GM18507 (cell line): ENCODE data around the gene TRAPPC2B.
"Not testable (repeated sequence)": the region's sequence is repeated elsewhere in the genome, so short reads cannot be mapped to it uniquely, and the experiment has no call there.

Experiments
- DNase-seq: peaks from one replicate; pipeline ENCODE4 v3.0.0; 2011; ENCODE audit warnings: low read depth; ENCODE audit not compliant: insufficient read length; ENCODE audit errors: extremely low spot score
- FAIRE-seq: peaks from 2 replicates; lab custom pipeline; 2011; peaks lifted over from hg19 to GRCh38; lab: Jason Lieb, UNC

The TRAPPC2B gene

GRCh38 chr19:57363688-57364181 lies 384 bp downstream of the TRAPPC2B start:
- FAIRE-seq (no peak), DNase-seq (no peak)

DNA sequence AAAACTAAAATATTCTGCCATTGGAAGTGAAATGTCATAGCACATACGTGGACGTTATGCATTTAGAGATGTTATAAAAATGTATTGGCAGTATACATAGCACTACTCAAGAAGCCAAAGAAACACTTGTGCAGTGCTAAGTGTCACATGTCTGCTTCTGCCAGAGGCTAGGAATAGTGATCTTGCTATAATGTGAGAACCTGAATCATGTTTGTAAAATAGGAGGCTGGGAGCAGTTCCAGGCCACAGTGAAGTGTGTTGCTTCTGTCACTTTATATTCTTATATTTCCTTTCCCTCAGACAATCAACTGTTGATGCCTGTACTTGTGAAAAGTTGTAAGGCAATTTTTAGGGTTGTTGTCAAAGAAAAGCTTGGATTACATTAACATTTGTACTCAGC lies 3.4 kb downstream of the TRAPPC2B start:
- FAIRE-seq = no peak

GRCh38 chr19:57374179-57374578 lies 10.8 kb downstream of the TRAPPC2B start:
- DNase-seq (no peak), FAIRE-seq (no peak)

More for the DNA sequence above, 3.4 kb downstream of the TRAPPC2B start:
- no peak for DNase-seq

DNA sequence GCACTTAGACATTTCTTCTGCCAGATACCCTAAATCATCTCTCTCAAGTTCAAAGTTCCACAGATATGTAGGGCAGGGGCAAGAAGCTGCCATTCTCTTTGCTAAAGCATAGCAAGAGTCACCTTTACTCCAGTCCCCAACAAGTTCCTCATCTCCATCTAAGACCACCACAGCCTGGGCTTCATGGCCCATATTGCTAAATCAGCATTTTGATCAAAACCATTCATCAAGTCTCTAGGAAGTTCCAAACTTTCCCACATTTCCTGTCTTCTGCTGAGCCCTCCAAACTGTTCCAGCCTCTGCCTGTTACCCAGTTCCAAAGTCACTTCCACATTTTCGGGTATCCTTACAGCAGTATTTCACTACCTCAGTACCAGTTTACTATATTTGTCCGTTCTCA lies 11.3 kb downstream of the TRAPPC2B start:
- not testable (repeated sequence) for DNase-seq, FAIRE-seq

GRCh38 chr19:57376151-57376550 lies 12.8 kb downstream of the TRAPPC2B start:
- no peak for FAIRE-seq
- DNase-seq = no peak

GRCh38 chr19:57377498-57378146 lies 14.3 kb downstream of the TRAPPC2B start:
- DNase-seq (no peak), FAIRE-seq (no peak)

GRCh38 chr19:57380923-57381322 lies 17.6 kb downstream of the TRAPPC2B start:
- DNase-seq = no peak
- no peak for FAIRE-seq

GRCh38 chr19:57382806-57383488 lies 19.6 kb downstream of the TRAPPC2B start:
- DNase-seq (no peak), FAIRE-seq (no peak)

DNA sequence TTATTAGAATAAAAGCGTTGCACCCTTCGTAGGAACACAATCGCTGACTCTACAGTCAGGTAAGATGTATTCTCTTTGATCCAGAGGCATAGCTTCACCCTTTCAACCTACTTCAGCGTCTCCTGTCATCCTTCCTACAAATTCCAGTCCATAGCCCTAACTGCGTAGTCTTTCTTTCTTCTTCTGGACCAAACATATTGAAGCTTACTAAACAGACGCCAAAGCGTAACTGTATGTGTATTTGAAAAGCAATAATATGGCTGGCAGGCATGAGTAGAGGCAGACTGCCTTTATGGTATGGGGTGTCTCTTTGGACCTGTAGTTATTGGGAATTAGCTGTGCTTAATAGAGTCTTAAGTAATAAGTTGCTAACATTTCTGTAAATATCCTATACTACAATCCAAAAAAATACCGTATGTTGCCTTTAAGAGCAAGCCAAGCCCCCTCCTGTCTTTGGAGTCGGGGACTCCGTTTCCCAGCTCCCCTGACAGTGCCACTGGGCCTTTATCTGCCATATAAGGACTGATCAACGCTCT lies 25.9 kb downstream of the TRAPPC2B start:
- FAIRE-seq = no peak
- no peak for DNase-seq

GRCh38 chr19:57389730-57390598 lies 26.6 kb downstream of the TRAPPC2B start, which contains the start of gene ZNF548:
ZNF548 (plus strand) TSS chr19:57389854; CDS start chr19:57390100, 246 bp downstream.
- DNase-seq (peak; percentile 71), FAIRE-seq (peak; percentile 100)

DNA sequence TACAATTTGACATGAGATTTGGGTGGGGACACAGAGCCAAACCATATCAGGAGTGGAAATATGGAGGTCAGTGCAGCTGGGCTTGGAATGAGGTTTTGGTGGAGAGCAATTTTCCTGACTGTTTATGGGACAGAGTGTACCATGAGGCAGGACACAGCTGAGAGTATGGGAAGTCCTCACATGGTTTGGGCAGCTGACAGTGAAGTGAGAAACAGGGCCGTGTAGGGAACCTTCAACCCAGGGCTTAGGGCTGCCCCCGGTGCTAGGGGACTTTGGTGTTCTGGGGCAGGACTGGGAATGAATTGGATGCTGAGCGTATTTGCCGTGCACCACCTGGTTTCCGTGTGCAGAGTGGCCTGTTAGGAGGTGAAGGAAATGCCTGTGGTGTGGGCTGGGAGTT lies 32.4 kb downstream of the TRAPPC2B start:
- FAIRE-seq (no peak), DNase-seq (no peak)

DNA sequence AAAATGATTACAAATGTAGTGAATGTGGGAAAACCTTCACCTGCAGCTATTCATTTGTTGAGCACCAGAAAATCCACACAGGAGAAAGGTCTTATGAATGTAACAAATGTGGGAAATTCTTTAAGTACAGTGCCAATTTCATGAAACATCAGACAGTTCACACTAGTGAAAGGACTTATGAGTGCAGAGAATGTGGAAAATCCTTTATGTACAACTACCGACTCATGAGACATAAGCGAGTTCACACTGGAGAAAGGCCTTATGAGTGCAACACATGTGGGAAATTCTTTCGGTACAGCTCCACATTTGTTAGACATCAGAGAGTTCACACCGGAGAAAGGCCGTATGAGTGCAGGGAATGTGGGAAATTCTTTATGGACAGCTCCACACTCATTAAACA lies 35.5 kb downstream of the TRAPPC2B start:
- DNase-seq (no peak), FAIRE-seq (no peak)

DNA sequence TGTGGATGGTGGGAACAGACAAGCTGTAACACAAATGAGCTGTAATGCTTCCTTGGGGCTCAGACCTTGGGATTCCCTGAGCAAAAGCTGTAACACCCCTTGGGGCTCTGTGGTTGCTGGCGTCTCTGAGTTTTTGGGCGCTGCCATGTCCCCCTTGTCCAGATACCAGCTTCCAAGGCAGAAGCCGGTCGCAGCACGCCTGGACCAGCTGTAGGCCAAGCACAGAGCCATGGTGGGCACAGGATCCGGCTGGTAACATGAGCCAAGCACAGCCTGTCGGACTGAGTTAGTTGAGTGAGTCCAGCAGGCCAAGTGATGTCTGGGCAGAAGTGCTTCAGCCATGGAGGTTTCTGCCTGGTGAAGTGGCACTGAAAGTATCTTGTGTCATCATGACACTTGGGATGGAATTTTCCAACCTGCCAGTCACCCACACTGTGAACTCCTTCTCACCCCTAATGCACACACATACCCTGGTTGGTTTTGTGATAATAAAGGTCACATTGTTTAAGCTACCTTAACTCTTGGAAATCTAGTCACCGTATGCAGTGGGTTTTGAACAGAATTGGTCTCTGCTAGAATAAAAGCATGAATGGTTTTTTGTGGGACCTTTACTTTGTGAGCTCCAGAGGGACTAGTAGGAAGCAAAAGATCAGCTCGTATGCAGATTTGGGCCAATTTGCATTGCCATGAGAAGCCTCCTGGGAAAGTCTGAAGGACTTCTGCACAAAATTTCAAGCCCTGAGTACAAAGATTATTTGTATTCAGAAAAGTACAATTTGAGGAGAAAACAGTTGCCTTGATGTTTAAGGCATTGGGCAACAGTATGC lies 40.6 kb downstream of the TRAPPC2B start:
- no peak for DNase-seq
- FAIRE-seq = no peak

- FAIRE-seq = peak; percentile 35
These were observed 43.3 kb downstream of the TRAPPC2B start for GRCh38 chr19:57406516-57407123.

DNA sequence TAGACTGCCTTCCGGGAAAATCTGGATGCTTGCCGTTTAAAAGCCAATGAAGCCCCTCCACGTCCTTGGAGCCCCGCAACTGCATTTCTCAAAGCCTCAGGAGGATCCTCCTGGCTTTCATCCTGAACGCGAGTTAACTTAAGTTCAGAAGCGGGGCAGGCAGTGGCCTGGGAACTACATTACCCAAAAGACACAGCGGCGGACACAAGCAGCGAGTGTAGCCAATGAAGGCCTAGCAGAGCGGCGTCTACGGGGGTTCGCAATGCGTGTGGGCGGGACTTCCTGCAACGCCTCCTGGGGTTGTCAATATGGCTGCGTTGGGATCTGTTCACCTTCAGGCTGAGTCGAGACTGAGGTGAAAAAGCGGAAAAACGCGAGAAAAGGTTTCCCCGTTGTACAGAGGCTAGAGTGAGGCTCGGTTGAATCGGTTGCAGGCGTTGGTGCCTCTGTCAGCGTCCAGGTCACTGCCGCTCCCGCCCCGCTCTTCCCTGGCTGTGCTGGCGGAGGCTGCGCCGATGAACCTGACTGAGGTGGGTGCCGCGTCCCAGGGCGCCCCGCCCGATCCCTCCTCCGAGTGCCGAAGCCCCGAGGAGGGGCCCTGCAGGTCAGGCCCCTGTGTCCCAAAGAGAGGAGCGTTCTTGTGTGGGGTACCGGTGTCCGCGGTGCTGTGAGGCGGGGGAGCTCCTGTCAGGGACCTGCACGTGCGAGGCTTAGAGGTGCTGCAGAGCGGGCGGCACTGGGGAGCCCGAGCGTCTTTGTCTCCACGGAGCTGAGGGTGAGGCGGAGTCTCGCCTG lies 47.7 kb downstream of the TRAPPC2B start, which contains the start of gene ZNF17:
Gene ZNF17, plus strand, starts transcription at position 285 of the 795 bp plus-strand sequence. CDS start 2,455 bp downstream, outside the sequence.
- DNase-seq (peak; percentile 90), FAIRE-seq (peak; percentile 99)

More at GRCh38 chr19:57406516-57407123, 43.3 kb downstream of the TRAPPC2B start:
- DNase-seq = peak; percentile 44
